ENCODE measurements around the gene SNRPN. TPM values are rescaled to one million over a fixed set of nuclear protein-coding genes. Genes with fewer than 3 reads are reported as not detected.

SNRPN gene
- total and polyA plus RNA-seq, 8 donors = 40.6 to 174 (median 48.1) TPM

DNA sequence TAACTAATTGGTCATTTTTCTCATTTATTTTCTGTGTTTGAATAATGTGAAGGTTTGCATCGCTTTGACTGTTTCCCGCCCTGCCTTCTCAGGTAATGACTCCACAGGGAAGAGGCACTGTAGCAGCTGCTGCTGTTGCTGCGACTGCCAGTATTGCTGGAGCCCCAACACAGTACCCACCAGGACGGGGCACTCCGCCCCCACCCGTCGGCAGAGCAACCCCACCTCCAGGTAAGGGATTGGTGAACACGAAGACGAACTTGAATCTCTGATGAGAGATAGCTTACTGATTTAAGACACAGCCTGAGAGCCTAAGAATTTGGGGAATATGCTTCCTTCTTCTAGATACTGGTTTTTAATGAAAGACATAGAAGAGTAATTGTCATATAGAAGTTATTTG lies 22.9 kb downstream of the SNRPN start:
- no peaks in the 10 kb centered on the region for H3K9me3 ChIP-seq
- H3K27ac ChIP-seq = no peak overlapping the region
- intact Hi-C loops (cut with DNase I) = no loop called here
- no peaks in the 10 kb centered on the region for H3K27me3 ChIP-seq
- H3K4me1 ChIP-seq = no peaks in the 10 kb centered on the region
- peaks cover 0 to 53% (median 19%) of the 10 kb centered on the region in 3 donors for H3K36me3 ChIP-seq
- no peak for ATAC-seq
- H3K4me3 ChIP-seq = no peak overlapping the region
- FAIRE-seq = no peak
- WGBS, 2 donors = 86 to 88% methylated on average over 9 of the region's 9 CpGs
- no peak for DNase-seq
- TF ChIP-seq, protein P1, sequence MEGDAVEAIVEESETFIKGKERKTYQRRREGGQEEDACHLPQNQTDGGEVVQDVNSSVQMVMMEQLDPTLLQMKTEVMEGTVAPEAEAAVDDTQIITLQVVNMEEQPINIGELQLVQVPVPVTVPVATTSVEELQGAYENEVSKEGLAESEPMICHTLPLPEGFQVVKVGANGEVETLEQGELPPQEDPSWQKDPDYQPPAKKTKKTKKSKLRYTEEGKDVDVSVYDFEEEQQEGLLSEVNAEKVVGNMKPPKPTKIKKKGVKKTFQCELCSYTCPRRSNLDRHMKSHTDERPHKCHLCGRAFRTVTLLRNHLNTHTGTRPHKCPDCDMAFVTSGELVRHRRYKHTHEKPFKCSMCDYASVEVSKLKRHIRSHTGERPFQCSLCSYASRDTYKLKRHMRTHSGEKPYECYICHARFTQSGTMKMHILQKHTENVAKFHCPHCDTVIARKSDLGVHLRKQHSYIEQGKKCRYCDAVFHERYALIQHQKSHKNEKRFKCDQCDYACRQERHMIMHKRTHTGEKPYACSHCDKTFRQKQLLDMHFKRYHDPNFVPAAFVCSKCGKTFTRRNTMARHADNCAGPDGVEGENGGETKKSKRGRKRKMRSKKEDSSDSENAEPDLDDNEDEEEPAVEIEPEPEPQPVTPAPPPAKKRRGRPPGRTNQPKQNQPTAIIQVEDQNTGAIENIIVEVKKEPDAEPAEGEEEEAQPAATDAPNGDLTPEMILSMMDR (IDR thresholded peaks at IDR 0.05) = no peak

DNA sequence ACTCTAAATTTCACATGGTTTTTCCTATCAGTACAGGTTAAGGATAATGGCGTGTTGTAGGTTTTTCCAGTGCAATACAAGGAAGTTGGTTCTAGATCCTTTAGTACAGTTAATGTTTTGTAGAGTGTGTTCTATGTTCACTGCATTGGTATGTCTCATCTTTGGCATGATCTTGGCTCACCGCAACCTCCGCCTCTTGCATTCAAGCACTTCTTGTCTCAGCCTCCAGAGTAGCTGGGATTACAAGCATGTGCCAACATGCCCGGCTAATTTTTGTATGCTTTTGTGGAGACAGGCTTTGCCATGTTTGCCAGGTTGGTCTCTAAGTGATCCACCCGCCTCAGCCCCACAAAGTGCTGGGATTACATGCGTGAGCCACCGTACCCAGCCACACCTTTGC lies 30.4 kb downstream of the SNRPN start:
- intact Hi-C loops (cut with DNase I) = no loop called here
- Histone ChIP-seq H3K36me3 (peaks cover 0 to 24% (median 2%) of the 10 kb centered on the region in 3 donors), H3K27me3 (no peaks in the 10 kb centered on the region), H3K4me3 (no peak overlapping the region), H3K4me1 (no peaks in the 10 kb centered on the region), H3K9me3 (no peaks in the 10 kb centered on the region), H3K27ac (no peak overlapping the region)
- no peak for FAIRE-seq
- ATAC-seq = no peak
- DNase-seq = no peak
- TF ChIP-seq, protein P1 (IDR thresholded peaks at IDR 0.05) = no peak
- 83 to 85% methylated on average over 7 of the region's 7 CpGs for WGBS, 2 donors

DNA sequence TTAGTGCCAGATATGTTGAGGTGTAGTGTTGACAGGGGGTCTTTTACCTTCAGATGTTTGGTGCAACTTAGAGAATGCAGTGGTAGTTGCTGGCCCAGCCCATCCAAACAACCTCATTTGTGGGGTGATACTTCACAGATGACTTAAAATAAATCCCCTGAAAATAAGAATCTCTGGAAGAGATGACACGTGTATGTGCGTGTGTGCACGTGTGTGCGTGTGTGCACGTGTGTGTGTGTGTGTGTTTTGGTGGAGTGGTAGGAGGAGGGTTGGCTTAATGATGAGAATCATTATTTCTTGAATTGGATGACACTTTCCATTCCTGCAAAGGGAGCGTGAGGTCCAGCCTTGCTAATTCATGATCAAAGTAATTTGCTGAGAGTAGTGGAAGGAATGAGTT lies 31.9 kb downstream of the SNRPN start:
- H3K9me3 ChIP-seq = no peaks in the 10 kb centered on the region
- intact Hi-C loops (cut with DNase I) = no loop called here
- 76 to 88% methylated on average over 6 of the region's 6 CpGs for WGBS, 2 donors
- H3K27ac ChIP-seq = no peak overlapping the region
- H3K27me3 ChIP-seq = no peaks in the 10 kb centered on the region
- ATAC-seq (no peak), DNase-seq (no peak), FAIRE-seq (no peak)
- H3K4me3 ChIP-seq = no peak overlapping the region
- TF ChIP-seq, protein P1 (IDR thresholded peaks at IDR 0.05) = no peak
- H3K4me1 ChIP-seq = no peaks in the 10 kb centered on the region
- peaks cover 0 to 18% (median 2%) of the 10 kb centered on the region in 3 donors for H3K36me3 ChIP-seq

DNA sequence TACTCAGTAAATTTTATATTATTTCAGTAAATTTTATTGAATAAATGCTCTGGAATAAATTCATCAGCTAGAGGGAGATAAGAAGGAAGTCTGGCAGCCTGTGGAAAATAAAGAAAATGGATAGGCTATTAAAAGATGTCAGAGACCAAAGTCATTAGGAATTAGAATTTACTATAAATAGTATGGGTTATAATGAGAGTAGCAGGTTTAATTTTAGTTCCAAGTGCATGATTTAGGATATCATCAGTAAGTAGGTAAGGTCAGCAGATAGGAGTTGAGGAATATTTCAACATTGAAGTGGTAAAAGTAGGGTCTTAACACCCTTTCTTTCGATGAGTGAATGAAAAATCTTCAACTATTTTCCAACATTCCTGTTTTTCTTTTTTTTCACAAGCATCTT lies 64.6 kb downstream of the SNRPN start:
- H3K4me1 ChIP-seq = no peaks in the 10 kb centered on the region
- no peaks in the 10 kb centered on the region for H3K27me3 ChIP-seq
- 60 to 65% methylated on average over 1 of the region's 1 CpG for WGBS, 2 donors
- ATAC-seq = no peak
- intact Hi-C loops (cut with DNase I) = no loop called here
- TF ChIP-seq, protein P1 (IDR thresholded peaks at IDR 0.05) = no peak
- H3K36me3 ChIP-seq = peaks cover 0 to 19% (median 4%) of the 10 kb centered on the region in 3 donors
- no peaks in the 10 kb centered on the region for H3K9me3 ChIP-seq
- H3K4me3 ChIP-seq = no peak overlapping the region
- no peak overlapping the region for H3K27ac ChIP-seq
- no peak for FAIRE-seq
- no peak for DNase-seq

DNA sequence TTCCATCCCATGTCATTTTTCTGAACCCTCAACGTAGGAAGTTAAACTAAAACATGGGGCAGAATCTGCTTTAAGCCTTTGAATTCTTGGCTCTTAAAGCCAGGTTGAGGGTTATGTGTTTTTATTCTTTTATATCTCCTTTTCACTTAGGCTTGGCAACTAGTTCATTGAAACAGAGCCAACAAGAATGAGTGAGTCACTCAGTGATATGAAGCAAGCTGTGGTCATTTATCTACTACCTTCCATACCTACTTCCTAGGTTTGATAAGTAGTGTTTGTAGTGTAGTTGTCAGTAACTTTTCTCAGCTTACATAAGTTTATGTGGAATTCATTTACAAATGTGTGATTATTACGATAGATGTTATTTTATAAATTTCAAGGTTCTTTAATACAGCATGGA lies 67.4 kb downstream of the SNRPN start:
- H3K4me1 ChIP-seq = no peaks in the 10 kb centered on the region
- WGBS, 2 donors = 76 to 78% methylated on average over 2 of the region's 2 CpGs
- H3K36me3 ChIP-seq = peaks cover 0 to 27% (median 4%) of the 10 kb centered on the region in 3 donors
- H3K27ac ChIP-seq = no peak overlapping the region
- ATAC-seq = no peak
- no peak overlapping the region for H3K4me3 ChIP-seq
- DNase-seq = no peak
- no peak for FAIRE-seq
- H3K27me3 ChIP-seq = no peaks in the 10 kb centered on the region
- intact Hi-C loops (cut with DNase I) = no loop called here
- TF ChIP-seq, protein P1 (IDR thresholded peaks at IDR 0.05) = no peak
- peaks cover 0 to 5% (median 0%) of the 10 kb centered on the region in 4 donors for H3K9me3 ChIP-seq

Other genes starting within 250 kb of the SNRPN start
- gene SNURF, start within 50 bp of the SNRPN start, total RNA-seq = 10 to 100 TPM in 5 of 6 donors, 1 to 10 TPM in 1; 7.1 to 18.5 (median 12.5) TPM
- gene SNURF, start within 50 bp of the SNRPN start, polyA plus RNA-seq = 1 to 10 TPM; 4.6 to 8.6 TPM

Data from pancreas (tissue), 10 donors.